Astrocyte of the spinal cord (primary cell): ENCODE data around the gene PNPLA2.

Experiments used
- DNase-seq: peaks from one replicate; pipeline ENCODE4 v3.0.0; 2011; ENCODE audit warnings: low read depth, low spot score
- H3K4me3 ChIP-seq: 2 replicates; pipeline ENCODE4 v1.5.1; 2011; ENCODE audit warnings: low read depth, mild to moderate bottlenecking, low read length, moderate library complexity
- CTCF ChIP-seq: IDR thresholded peaks from 2 replicates; pipeline ENCODE4 v1.5.1; 2012; ENCODE audit warnings: low read depth, mild to moderate bottlenecking, low read length, inconsistent platforms
- in situ Hi-C: cut with HindIII; loops from 2 replicates; pipeline ENCODE4 v1.10.0; 2017; ENCODE audit warnings: low sequenced_read_pairs

PNPLA2 gene

GRCh38 chr11:787084-787675 lies 31.5 kb upstream of the PNPLA2 start:
- in situ Hi-C loops = no loop called here
- no peak for DNase-seq
- TF ChIP-seq CTCF = no peak
- no peak overlapping the region for H3K4me3 ChIP-seq

GRCh38 chr11:788009-788640 lies 30.6 kb upstream of the PNPLA2 start:
- no peak for TF ChIP-seq CTCF
- in situ Hi-C loops = no loop called here
- H3K4me3 ChIP-seq = no peak overlapping the region
- no peak for DNase-seq

GRCh38 chr11:788953-789940 lies 29.5 kb upstream of the PNPLA2 start:
- no peak for DNase-seq
- H3K4me3 ChIP-seq = no peak overlapping the region
- no peak for TF ChIP-seq CTCF
- in situ Hi-C loops = no loop called here

GRCh38 chr11:789943-790342 lies 28.8 kb upstream of the PNPLA2 start, which contains the start of gene CEND1:
TSS of gene CEND1 (minus strand) at chr11:790090. CDS start at chr11:788576, 1,514 bp downstream.
- in situ Hi-C loops = no loop called here

GRCh38 chr11:790721-791564 lies 27.8 kb upstream of the PNPLA2 start:
- in situ Hi-C loops = no loop called here
- DNase-seq = peak; percentile 32
- TF ChIP-seq CTCF = no peak
- no peak overlapping the region for H3K4me3 ChIP-seq

More at GRCh38 chr11:789943-790342, 28.8 kb upstream of the PNPLA2 start, which contains the start of gene CEND1:
- TF ChIP-seq CTCF = no peak
- peak; percentile 38 for DNase-seq
- no peak within 1 kb of the TSS for H3K4me3 ChIP-seq
